Ovary (tissue), 9 donors: ENCODE measurements around the gene MEN1. TPM values are rescaled to one million over a fixed set of nuclear protein-coding genes. Genes with fewer than 3 reads are reported as not detected.
A peak's percentile ranks its signal among the peaks of the same experiment; 100 is the strongest.

Source experiments
- DNase-seq, 5 donors: peaks; one replicate each; pipeline ENCODE4 v3.0.0-alpha.2; 2019 to 2020
- H3K27ac ChIP-seq, 2 donors: fragments of 200-600 bp; one replicate each; pipeline versions ENCODE4 v1.5.1 to v1.8.0; 2019 to 2022
- H3K27me3 ChIP-seq: fragments of 200-600 bp; one replicate; pipeline ENCODE4 v1.8.0; 2022
- H3K36me3 ChIP-seq: fragments of 200-600 bp; sonication (generic); one replicate; pipeline ENCODE4 v1.5.1; 2019
- H3K4me1 ChIP-seq: one replicate; pipeline ENCODE4 v1.8.1; 2013; ENCODE audit warnings: mild to moderate bottlenecking, moderate library complexity; ENCODE audit not compliant: insufficient read depth
- H3K4me3 ChIP-seq: fragments of 200-600 bp; sonication (generic); one replicate; pipeline ENCODE4 v1.5.1; 2017
- H3K9me3 ChIP-seq, 2 donors: fragments of 200-600 bp in 1 of 2; sonication (generic) in 1 of 2; one replicate each; pipeline versions ENCODE4 v1.5.1 to v1.8.1; 2013 to 2019; ENCODE audit warnings: mild to moderate bottlenecking in 1 of 2, moderate library complexity in 1 of 2
- EP300 ChIP-seq: sonication (generic); formaldehyde crosslinking; IDR thresholded peaks from one replicate; pipeline ENCODE4 v1.6.1; 2017; ENCODE audit warnings: antibody characterized with exemption
- POLR2A ChIP-seq: fragments of 450-650 bp; IDR thresholded peaks from one replicate; pipeline ENCODE4 v1.6.1; 2017; ENCODE audit warnings: antibody characterized with exemption, mild to moderate bottlenecking, moderate library complexity
- WGBS, 3 donors: extraction: QIAGEN DNeasy Blood & Tissue Kit in 1 of 3; methylation state at CpG; one replicate each; pipeline versions ENCODE4 v1.1.5 to v1.1.7; 2013 to 2017; 5-methylcytosine and 5-hydroxymethylcytosine counted together
- intact Hi-C, 4 donors: fragments of 100-400 bp; cut with DNase I; formaldehyde crosslinking; loops; one replicate each; pipeline versions ENCODE4 v1.11.0 to v1.15.1; 2022 to 2023
- polyA plus RNA-seq, 2 donors: library from polyadenylated mRNA; stranded (reverse); fragments of 200-250 nt in 1 of 2; fragments of 350-450 nt in 1 of 2; fragmentation: Illumina TruSeq in 1 of 2; extraction: RNeasy Lipid Tissue Mini Kit (QIAGEN cat#74804) in 1 of 2; gene quantifications; one replicate each; pipeline ENCODE4 v1.2.3, GENCODE V29; 2013 to 2014
- total RNA-seq, 7 donors: library from RNA; depleted of rRNA in 2 of 7; stranded (reverse); fragments of >200 nt in 2 of 7; fragmentation: NEBNext Ultra II Directional in 3 of 7; extraction: Animal tissue kit (Norgen Biotek cat#: 25700) in 3 of 7; gene quantifications; one replicate each; pipeline versions ENCODE4 v1.1.0 to v1.2.4, GENCODE V29; 2016 to 2023
- TF ChIP-seq, protein P1 (sequence below), 3 donors: fragments of 450-650 bp in 2 of 3; fragments of 200-600 bp in 1 of 3; IDR thresholded peaks; one replicate each; pipeline versions ENCODE4 v1.5.1 to v1.8.0; 2016 to 2022; ENCODE audit warnings: antibody characterized with exemption in 3 of 3, mild to moderate bottlenecking in 1 of 3
- donor health status: DM: no; HTN: no; CAD: no; lungs with moderate emphysema.
- donor health status: DM: no; HTN: no; CAD: no.
- donor health status: Bipolar disorder and iron deficiency.
- donor health status: DM: yes; HTN: yes; CAD: no.
- donor health status: DM: no; HTN: no; CAD: no.
- donor health status: DM: yes; HTN: yes; CAD: no.

The MEN1 gene
- total and polyA plus RNA-seq, 9 donors, result 14.4 to 28.6 (median 21.2) TPM

DNA sequence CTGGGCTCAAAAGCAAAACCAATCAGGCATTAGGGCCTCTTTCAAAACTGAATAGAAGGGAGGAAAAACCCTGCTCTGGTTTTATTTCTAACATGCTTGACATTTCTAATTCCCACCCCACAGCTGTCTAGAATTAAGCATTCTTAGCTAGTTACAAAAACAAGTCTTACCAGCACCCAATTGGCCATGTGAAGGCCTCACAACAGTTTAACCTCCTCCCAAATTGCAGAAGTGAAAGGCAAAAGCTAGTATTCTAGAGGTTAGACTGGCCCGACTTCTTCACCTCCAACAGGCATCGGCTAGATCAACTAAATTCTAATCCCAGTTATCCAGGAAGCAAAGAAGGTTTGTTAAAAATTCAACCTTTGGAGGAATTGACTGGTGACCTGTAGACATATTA lies 38.5 kb downstream of the MEN1 start:
- TF ChIP-seq POLR2A (no peak), EP300 (no peak)
- TF ChIP-seq, protein P1, sequence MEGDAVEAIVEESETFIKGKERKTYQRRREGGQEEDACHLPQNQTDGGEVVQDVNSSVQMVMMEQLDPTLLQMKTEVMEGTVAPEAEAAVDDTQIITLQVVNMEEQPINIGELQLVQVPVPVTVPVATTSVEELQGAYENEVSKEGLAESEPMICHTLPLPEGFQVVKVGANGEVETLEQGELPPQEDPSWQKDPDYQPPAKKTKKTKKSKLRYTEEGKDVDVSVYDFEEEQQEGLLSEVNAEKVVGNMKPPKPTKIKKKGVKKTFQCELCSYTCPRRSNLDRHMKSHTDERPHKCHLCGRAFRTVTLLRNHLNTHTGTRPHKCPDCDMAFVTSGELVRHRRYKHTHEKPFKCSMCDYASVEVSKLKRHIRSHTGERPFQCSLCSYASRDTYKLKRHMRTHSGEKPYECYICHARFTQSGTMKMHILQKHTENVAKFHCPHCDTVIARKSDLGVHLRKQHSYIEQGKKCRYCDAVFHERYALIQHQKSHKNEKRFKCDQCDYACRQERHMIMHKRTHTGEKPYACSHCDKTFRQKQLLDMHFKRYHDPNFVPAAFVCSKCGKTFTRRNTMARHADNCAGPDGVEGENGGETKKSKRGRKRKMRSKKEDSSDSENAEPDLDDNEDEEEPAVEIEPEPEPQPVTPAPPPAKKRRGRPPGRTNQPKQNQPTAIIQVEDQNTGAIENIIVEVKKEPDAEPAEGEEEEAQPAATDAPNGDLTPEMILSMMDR (IDR thresholded peaks at IDR 0.05), result no peak
- Histone ChIP-seq H3K4me1 (peaks cover 7% of the 10 kb centered on the region), H3K9me3 (no peaks in the 10 kb centered on the region), H3K27me3 (no peaks in the 10 kb centered on the region), H3K4me3 (no peak overlapping the region), H3K27ac (no peak overlapping the region), H3K36me3 (no peaks in the 10 kb centered on the region)
- intact Hi-C loops, result no loop called here
- 79 to 89% (median 89%) methylated on average over 2 of the region's 2 CpGs for WGBS, 3 donors
- no peak for DNase-seq

DNA sequence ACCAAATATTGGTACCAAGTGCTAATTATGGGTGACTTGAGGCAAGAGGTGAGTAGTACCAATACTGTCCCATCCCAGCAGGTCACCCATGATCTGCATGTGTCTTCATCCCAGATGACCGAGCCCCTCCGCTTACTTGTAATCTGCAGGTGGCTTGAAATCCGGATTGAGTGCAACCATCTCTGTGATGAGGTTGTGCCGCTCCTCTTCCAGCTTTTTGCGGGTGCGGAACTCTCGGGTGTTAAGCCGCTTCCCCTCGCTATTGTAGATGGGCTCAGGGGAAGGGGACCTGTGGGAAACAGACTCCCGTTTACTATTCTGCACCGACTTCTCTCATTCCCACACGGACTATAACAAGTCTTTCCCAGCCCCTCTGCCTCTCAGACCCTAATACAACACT lies 40.2 kb downstream of the MEN1 start:
- Histone ChIP-seq H3K9me3 (no peaks in the 10 kb centered on the region), H3K27me3 (no peaks in the 10 kb centered on the region), H3K4me3 (no peak overlapping the region), H3K4me1 (peaks cover 4% of the 10 kb centered on the region), H3K27ac (no peak overlapping the region), H3K36me3 (no peaks in the 10 kb centered on the region)
- TF ChIP-seq POLR2A, result no peak
- TF ChIP-seq, protein P1 (IDR thresholded peaks at IDR 0.05), result no peak
- no peak for TF ChIP-seq EP300
- WGBS, 3 donors, result 89 to 94% (median 89%) methylated on average over 12 of the region's 12 CpGs
- intact Hi-C loops, result no loop called here
- DNase-seq, result peak in 2 of 5 donors; percentile 6 to 17

- Histone ChIP-seq H3K36me3 (no peaks in the 10 kb centered on the region), H3K4me3 (no peak overlapping the region), H3K9me3 (no peaks in the 10 kb centered on the region), H3K27ac (no peak overlapping the region), H3K4me1 (peaks cover 2% of the 10 kb centered on the region), H3K27me3 (no peaks in the 10 kb centered on the region)
- TF ChIP-seq POLR2A (no peak), EP300 (no peak)
- TF ChIP-seq, protein P1 (IDR thresholded peaks at IDR 0.05), result no peak
- DNase-seq, result peak in 1 of 5 donors; percentile 4
- intact Hi-C loops, result no loop called here
- 82 to 87% (median 84%) methylated on average over 6 of the region's 6 CpGs for WGBS, 3 donors
Observed at GRCh38 chr11:64769283-64769682, 41.1 kb downstream of the MEN1 start.

DNA sequence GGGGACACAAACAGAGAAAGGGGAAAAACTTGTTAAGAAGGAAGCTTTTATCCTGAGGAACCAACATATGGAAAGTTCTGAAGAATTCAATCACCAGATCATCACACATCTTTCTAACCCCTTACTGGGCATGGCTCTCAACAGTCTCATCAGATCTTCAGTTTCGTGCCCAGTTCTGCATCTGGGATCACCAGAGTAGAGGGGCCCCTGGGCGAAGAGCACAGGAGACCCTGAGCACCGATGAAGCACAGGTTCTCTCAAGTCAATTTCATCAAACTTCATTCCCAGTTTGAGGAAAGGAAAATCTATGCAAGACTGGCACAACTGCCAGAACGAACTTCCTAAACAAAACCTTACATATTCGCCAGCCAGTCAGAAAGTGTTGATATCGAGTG lies 42.1 kb downstream of the MEN1 start:
- H3K4me1 ChIP-seq, result no peaks in the 10 kb centered on the region
- no peak overlapping the region for H3K4me3 ChIP-seq
- WGBS, 3 donors, result 78 to 86% (median 85%) methylated on average over 6 of the region's 6 CpGs
- intact Hi-C loops, result no loop called here
- TF ChIP-seq, protein P1 (IDR thresholded peaks at IDR 0.05), result no peak
- TF ChIP-seq EP300 (no peak), POLR2A (no peak)
- no peaks in the 10 kb centered on the region for H3K27me3 ChIP-seq
- DNase-seq, result peak in 1 of 5 donors; percentile 2
- H3K36me3 ChIP-seq, result no peaks in the 10 kb centered on the region
- no peaks in the 10 kb centered on the region for H3K9me3 ChIP-seq
- no peak overlapping the region for H3K27ac ChIP-seq
